Activated effector memory CD4-positive, alpha-beta T cell treated with Interleukin-2 at 50 U/mL for 16 hours (primary cell): ENCODE measurements around the gene SH3GL2.

Source experiments
- DNase-seq: peaks from one replicate; pipeline ENCODE4 v3.0.0-alpha.2; 2020

Gene SH3GL2

GRCh38 chr9:17824616-17825264 lies 245.9 kb downstream of the SH3GL2 start:
- no peak for DNase-seq

GRCh38 chr9:17825265-17825659 lies 246.4 kb downstream of the SH3GL2 start:
- DNase-seq = no peak

- DNase-seq = no peak
Observed at GRCh38 chr9:17829064-17829463, 250.2 kb downstream of the SH3GL2 start.

GRCh38 chr9:17829812-17830385 lies 251.0 kb downstream of the SH3GL2 start:
- DNase-seq = no peak

- no peak for DNase-seq
Observed at GRCh38 chr9:17832812-17833211, 253.9 kb downstream of the SH3GL2 start.

- DNase-seq = no peak
Observed at GRCh38 chr9:17833846-17834245, 255.0 kb downstream of the SH3GL2 start.

- no peak for DNase-seq
Observed at GRCh38 chr9:17837965-17838364, 259.1 kb downstream of the SH3GL2 start.

GRCh38 chr9:17839776-17840175 lies 260.9 kb downstream of the SH3GL2 start:
- DNase-seq = no peak

GRCh38 chr9:17843236-17843635 lies 264.4 kb downstream of the SH3GL2 start:
- no peak for DNase-seq
